SU-DHL-6 (cell line): ENCODE measurements around the gene ARHGAP26.

Experiments
- H2AFZ ChIP-seq: fragments of 200-600 bp; sonication (generic); 2 replicates; pipeline ENCODE4 v1.6.1; 2014; ENCODE audit warnings: low read depth, mild to moderate bottlenecking, moderate library complexity, mixed read lengths, antibody characterized with exemption, low read length; ENCODE audit not compliant: severe bottlenecking
- H3F3A ChIP-seq: fragments of 200-600 bp; shearing (Covaris generic); 2 replicates; pipeline ENCODE4 v1.6.0; 2016; ENCODE audit warnings: antibody characterized with exemption, mild to moderate bottlenecking; ENCODE audit not compliant: insufficient read depth
- H3K27ac ChIP-seq: fragments of 200-600 bp; sonication (generic); 2 replicates; pipeline ENCODE4 v1.5.1; 2016; ENCODE audit warnings: low read depth, mild to moderate bottlenecking, low read length, moderate library complexity, mixed read lengths
- H3K27me3 ChIP-seq: fragments of 200-600 bp; sonication (generic), shearing (Covaris generic); 2 replicates; pipeline ENCODE4 v1.6.0; 2014; ENCODE audit warnings: mild to moderate bottlenecking, low read length
- H3K36me3 ChIP-seq: fragments of 200-600 bp; sonication (generic); 2 replicates; pipeline ENCODE4 v1.6.1; 2014; ENCODE audit warnings: mild to moderate bottlenecking, low read length, mixed read lengths
- H3K4me2 ChIP-seq: fragments of 300-600, 200-600 bp; shearing (Covaris generic), sonication (generic); 2 replicates; pipeline ENCODE4 v1.6.0; 2014; ENCODE audit warnings: low read length, low read depth, mild to moderate bottlenecking; ENCODE audit not compliant: poor library complexity, severe bottlenecking
- H3K4me3 ChIP-seq: fragments of 200-600 bp; sonication (generic); 2 replicates; pipeline ENCODE4 v1.5.1; 2014; ENCODE audit warnings: antibody characterized with exemption, low read length, mild to moderate bottlenecking, mixed read lengths; ENCODE audit not compliant: insufficient read depth, poor library complexity, severe bottlenecking
- H3K79me2 ChIP-seq: fragments of 200-600 bp; sonication (generic); 2 replicates; pipeline ENCODE4 v1.6.1; 2014; ENCODE audit warnings: mild to moderate bottlenecking, low read length, moderate library complexity; ENCODE audit not compliant: insufficient read depth
- H3K9ac ChIP-seq: fragments of 200-600 bp; sonication (generic); 2 replicates; pipeline ENCODE4 v1.7.0; 2014; ENCODE audit warnings: mild to moderate bottlenecking, low read length
- H3K9me2 ChIP-seq: fragments of 200-600 bp; sonication (generic); replicated peaks from 2 replicates; pipeline ENCODE4 v1.6.1; 2014; ENCODE audit warnings: low read length; ENCODE audit not compliant: insufficient read depth
- H3K9me3 ChIP-seq: fragments of 200-600 bp; sonication (generic); 2 replicates; pipeline ENCODE4 v1.6.1; 2014; ENCODE audit warnings: low read length, mixed read lengths; ENCODE audit not compliant: insufficient read depth
- H4K20me1 ChIP-seq: fragments of 200-600 bp; sonication (generic); 2 replicates; pipeline ENCODE4 v1.6.1; 2014; ENCODE audit warnings: low read depth, mild to moderate bottlenecking, antibody characterized with exemption, low read length, moderate library complexity, mixed read lengths
- CTCF ChIP-seq: fragments of 200-600 bp; sonication (generic); IDR thresholded peaks from one replicate; pipeline ENCODE4 v1.5.1; 2017; ENCODE audit warnings: antibody characterized with exemption, mild to moderate bottlenecking, low read length, moderate library complexity; ENCODE audit not compliant: insufficient read depth, poor library complexity, severe bottlenecking
- EZH2phosphoT487 ChIP-seq: fragments of 200-600 bp; sonication (generic), shearing (Covaris generic); conservative IDR thresholded peaks from 2 replicates; pipeline ENCODE4 v1.6.1; 2018; ENCODE audit warnings: mild to moderate bottlenecking, antibody characterized with exemption, low read length, moderate library complexity, mixed read lengths

ARHGAP26 gene

GRCh38 chr5:143188083-143188482 is 417.9 kb downstream of the ARHGAP26 start:
- H3K9ac ChIP-seq: no peak overlapping the region
- H3K36me3 ChIP-seq: no peaks in the 10 kb centered on the region
- no peak overlapping the region for H3K27ac ChIP-seq
- H3K9me2 ChIP-seq: no peaks in the 10 kb centered on the region
- no peak overlapping the region for H3K4me3 ChIP-seq
- H3K79me2 ChIP-seq: no peaks in the 10 kb centered on the region
- no peaks in the 10 kb centered on the region for H3K27me3 ChIP-seq
- H3K4me2 ChIP-seq: no peak overlapping the region
- no peaks in the 10 kb centered on the region for H4K20me1 ChIP-seq
- H3K9me3 ChIP-seq: no peaks in the 10 kb centered on the region
- TF ChIP-seq CTCF (no peak), EZH2phosphoT487 (no peak)
- H3F3A ChIP-seq: no peaks in the 10 kb centered on the region
- no peak overlapping the region for H2AFZ ChIP-seq

- Histone ChIP-seq H3K4me3 (no peak overlapping the region), H3K9me2 (no peaks in the 10 kb centered on the region), H4K20me1 (no peaks in the 10 kb centered on the region), H3K9me3 (no peaks in the 10 kb centered on the region), H3K4me2 (no peak overlapping the region), H3K9ac (no peak overlapping the region), H2AFZ (no peak overlapping the region), H3F3A (no peaks in the 10 kb centered on the region), H3K79me2 (no peaks in the 10 kb centered on the region), H3K36me3 (no peaks in the 10 kb centered on the region), H3K27ac (no peak overlapping the region), H3K27me3 (no peaks in the 10 kb centered on the region)
- no peak for TF ChIP-seq EZH2phosphoT487
- TF ChIP-seq CTCF: no peak
Measured at GRCh38 chr5:143188692-143189091, 418.5 kb downstream of the ARHGAP26 start.

- no peak overlapping the region for H3K4me2 ChIP-seq
- no peaks in the 10 kb centered on the region for H3K9me3 ChIP-seq
- no peak overlapping the region for H3K27ac ChIP-seq
- H3F3A ChIP-seq: no peaks in the 10 kb centered on the region
- TF ChIP-seq CTCF: no peak
- no peak for TF ChIP-seq EZH2phosphoT487
- no peak overlapping the region for H2AFZ ChIP-seq
- H3K36me3 ChIP-seq: no peaks in the 10 kb centered on the region
- no peaks in the 10 kb centered on the region for H4K20me1 ChIP-seq
- H3K9ac ChIP-seq: no peak overlapping the region
- H3K4me3 ChIP-seq: no peak overlapping the region
- 0 out of 2 replicates have a peak, but pooled peaks cover 3% of the 10 kb centered on the region for H3K9me2 ChIP-seq
- no peaks in the 10 kb centered on the region for H3K79me2 ChIP-seq
- no peaks in the 10 kb centered on the region for H3K27me3 ChIP-seq
Measured at GRCh38 chr5:143190260-143190810, 420.2 kb downstream of the ARHGAP26 start.
